Activated CD8-positive, alpha-beta memory T cell treated with anti-CD3 and anti-CD28 coated beads for 4 hours (primary cell): Measurements from ENCODE around the gene MGLL.

Experiments used
- DNase-seq, 2 donors: peaks; one replicate each; pipeline ENCODE4 v3.0.0-alpha.2; 2020; ENCODE audit warnings: low read depth in 2 of 2

MGLL gene

GRCh38 chr3:127814325-127814781, 8.0 kb downstream of the MGLL start:
- DNase-seq = no peak

- DNase-seq = no peak
These were observed 10.2 kb downstream of the MGLL start for GRCh38 chr3:127812151-127812550.

GRCh38 chr3:127811717-127812116, 10.6 kb downstream of the MGLL start:
- DNase-seq = no peak

- no peak for DNase-seq
These were observed 12.7 kb downstream of the MGLL start for GRCh38 chr3:127809611-127810010.

- DNase-seq = no peak
These were observed 13.1 kb downstream of the MGLL start for GRCh38 chr3:127809211-127809610.

GRCh38 chr3:127808197-127808596, 14.1 kb downstream of the MGLL start:
- no peak for DNase-seq

- DNase-seq = no peak
These were observed 17.1 kb downstream of the MGLL start for GRCh38 chr3:127805026-127805753.

GRCh38 chr3:127804141-127804540, 18.2 kb downstream of the MGLL start:
- DNase-seq = no peak

GRCh38 chr3:127803619-127804018, 18.7 kb downstream of the MGLL start:
- no peak for DNase-seq

- DNase-seq = no peak
These were observed 19.7 kb downstream of the MGLL start for GRCh38 chr3:127802606-127803005.

GRCh38 chr3:127801731-127802313, 20.5 kb downstream of the MGLL start:
- no peak for DNase-seq

GRCh38 chr3:127800508-127800907, 21.8 kb downstream of the MGLL start:
- DNase-seq = no peak

GRCh38 chr3:127799476-127800222, 22.7 kb downstream of the MGLL start:
- no peak for DNase-seq

GRCh38 chr3:127798716-127799115, 23.6 kb downstream of the MGLL start:
- DNase-seq = no peak

- DNase-seq = no peak
These were observed 25.5 kb downstream of the MGLL start for GRCh38 chr3:127796831-127797150.

GRCh38 chr3:127796045-127796830, 26.1 kb downstream of the MGLL start:
- no peak for DNase-seq

GRCh38 chr3:127794972-127795371, 27.3 kb downstream of the MGLL start:
- no peak for DNase-seq

- DNase-seq = no peak
These were observed 27.9 kb downstream of the MGLL start for GRCh38 chr3:127794402-127794801.

GRCh38 chr3:127792541-127793292, 29.6 kb downstream of the MGLL start:
- DNase-seq = no peak

GRCh38 chr3:127791221-127791913, 30.9 kb downstream of the MGLL start:
- DNase-seq = no peak

- DNase-seq = no peak
These were observed 31.5 kb downstream of the MGLL start for GRCh38 chr3:127790882-127791183.
